Measurements from ENCODE around the gene GPR3. TPM values are rescaled to one million over a fixed set of nuclear protein-coding genes. Genes with fewer than 3 reads are reported as not detected.

The GPR3 gene
- total and polyA plus RNA-seq, 4 donors = under 0.01 to 0.30 TPM; not detected in 2

GRCh38 chr1:27394282-27394658 lies 1.8 kb downstream of the GPR3 start (continued):
- TF ChIP-seq ATF3 (IDR thresholded peaks at IDR 0.05) = no peak

GRCh38 chr1:27394925-27395324 lies 2.5 kb downstream of the GPR3 start:
- Histone ChIP-seq H3K36me3 (ENCODE audit: control insufficient read depth in 4 of 4, insufficient read depth in 3 of 4, low read depth in 1 of 4, low read length in 3 of 4) (no peaks in the 10 kb centered on the region), H3K9me3 (ENCODE audit: control insufficient read depth in 4 of 4, low read length in 3 of 4) (no peaks in the 10 kb centered on the region), H3K9ac (ENCODE audit: low read depth in 1 of 2, low read length in 2 of 2) (no peak overlapping the region), H3K27ac (ENCODE audit: low read depth in 1 of 2, low read length in 2 of 2) (no peak overlapping the region), H3K4me1 (ENCODE audit: control insufficient read depth in 4 of 4, insufficient read depth in 4 of 4, low read length in 3 of 4) (peaks cover 5 to 12% (median 8%) of the 10 kb centered on the region in 4 donors), H3K4me3 (ENCODE audit: low read depth in 1 of 3, low read length in 3 of 3) (no peak overlapping the region), H3K27me3 (ENCODE audit: control insufficient read depth in 4 of 4, insufficient read depth in 4 of 4, low read length in 3 of 4) (no peaks in the 10 kb centered on the region)
- TF ChIP-seq FOXA1 (IDR thresholded peaks at IDR 0.05) (no peak), JUND (IDR thresholded peaks at IDR 0.05) (no peak), RXRA (IDR thresholded peaks at IDR 0.05) (no peak), YY1 (IDR thresholded peaks at IDR 0.05) (no peak), MAX (IDR thresholded peaks at IDR 0.05) (no peak), CTCF (IDR thresholded peaks at IDR 0.05; ENCODE audit: low read depth, low read length, missing input control) (no peak), NR2F2 (IDR thresholded peaks at IDR 0.05) (no peak), RAD21 (IDR thresholded peaks at IDR 0.05) (no peak), ATF3 (IDR thresholded peaks at IDR 0.05) (no peak), EGR1 (IDR thresholded peaks at IDR 0.05; ENCODE audit: low read depth in 2 of 2) (no peak), HNF4A (conservative IDR thresholded peaks at IDR 0.05) (no peak), HNF4G (IDR thresholded peaks at IDR 0.05) (no peak)
- 88% methylated on average over 1 of the region's 1 CpG for WGBS
- DNase-seq (ENCODE audit: low spot score) = no peak

GRCh38 chr1:27395441-27396195 lies 3.2 kb downstream of the GPR3 start:
- Histone ChIP-seq H3K4me3 (ENCODE audit: low read depth in 1 of 3, low read length in 3 of 3) (no peak overlapping the region), H3K27ac (ENCODE audit: low read depth in 1 of 2, low read length in 2 of 2) (no peak overlapping the region), H3K36me3 (ENCODE audit: control insufficient read depth in 4 of 4, insufficient read depth in 3 of 4, low read depth in 1 of 4, low read length in 3 of 4) (no peaks in the 10 kb centered on the region), H3K9ac (ENCODE audit: low read depth in 1 of 2, low read length in 2 of 2) (no peak overlapping the region), H3K27me3 (ENCODE audit: control insufficient read depth in 4 of 4, insufficient read depth in 4 of 4, low read length in 3 of 4) (no peaks in the 10 kb centered on the region), H3K9me3 (ENCODE audit: control insufficient read depth in 4 of 4, low read length in 3 of 4) (no peaks in the 10 kb centered on the region), H3K4me1 (ENCODE audit: control insufficient read depth in 4 of 4, insufficient read depth in 4 of 4, low read length in 3 of 4) (peaks cover 5 to 12% (median 8%) of the 10 kb centered on the region in 4 donors)
- peak; percentile 81 for DNase-seq (ENCODE audit: low spot score)
- TF ChIP-seq RAD21 (IDR thresholded peaks at IDR 0.05) (peak; percentile 91 to 92), FOXA1 (IDR thresholded peaks at IDR 0.05) (no peak), RXRA (IDR thresholded peaks at IDR 0.05) (peak in 1 of 2 donors; percentile 23), CTCF (IDR thresholded peaks at IDR 0.05; ENCODE audit: low read depth, low read length, missing input control) (peak; percentile 95), GABPA (IDR thresholded peaks at IDR 0.05 in 1 of 2, conservative IDR thresholded peaks at IDR 0.05 in 1 of 2) (no peak), TAF1 (conservative IDR thresholded peaks at IDR 0.05) (no peak)
- 3% methylated on average over 10 of the region's 10 CpGs for WGBS
